ENCODE measurements around the gene PLCH1. TPM values are rescaled to one million over a fixed set of nuclear protein-coding genes. Genes with fewer than 3 reads are reported as not detected.
A peak's percentile ranks its signal among the peaks of the same experiment; 100 is the strongest.

Gene PLCH1
- total RNA-seq, 1 experiment from 2014 or later, result 8.9 TPM

- Mint-ChIP-seq H3K36me3 (no peaks in the 10 kb centered on the region), H3K27me3 (ENCODE audit: low read depth) (peaks cover 29% of the 10 kb centered on the region), H3K4me3 (no peak overlapping the region), H3K27ac (no peak overlapping the region), H3K4me1 (peaks cover 28% of the 10 kb centered on the region), H3K9me3 (peaks cover 4% of the 10 kb centered on the region; the same call in 1 of the 2 replicates)
- ATAC-seq, result no peak
- ChIA-PET CTCF (interaction anchor here (0.5 to 4.2 kb wide), 4 partner anchors 216 to 620 kb away, joined by 3 to 24 read pairs (median 3); no protein-coding TSS in a partner anchor), POLR2A (no interaction called here)
- DNase-seq (ENCODE audit: low spot score), result no peak
- TF ChIP-seq, protein P1, sequence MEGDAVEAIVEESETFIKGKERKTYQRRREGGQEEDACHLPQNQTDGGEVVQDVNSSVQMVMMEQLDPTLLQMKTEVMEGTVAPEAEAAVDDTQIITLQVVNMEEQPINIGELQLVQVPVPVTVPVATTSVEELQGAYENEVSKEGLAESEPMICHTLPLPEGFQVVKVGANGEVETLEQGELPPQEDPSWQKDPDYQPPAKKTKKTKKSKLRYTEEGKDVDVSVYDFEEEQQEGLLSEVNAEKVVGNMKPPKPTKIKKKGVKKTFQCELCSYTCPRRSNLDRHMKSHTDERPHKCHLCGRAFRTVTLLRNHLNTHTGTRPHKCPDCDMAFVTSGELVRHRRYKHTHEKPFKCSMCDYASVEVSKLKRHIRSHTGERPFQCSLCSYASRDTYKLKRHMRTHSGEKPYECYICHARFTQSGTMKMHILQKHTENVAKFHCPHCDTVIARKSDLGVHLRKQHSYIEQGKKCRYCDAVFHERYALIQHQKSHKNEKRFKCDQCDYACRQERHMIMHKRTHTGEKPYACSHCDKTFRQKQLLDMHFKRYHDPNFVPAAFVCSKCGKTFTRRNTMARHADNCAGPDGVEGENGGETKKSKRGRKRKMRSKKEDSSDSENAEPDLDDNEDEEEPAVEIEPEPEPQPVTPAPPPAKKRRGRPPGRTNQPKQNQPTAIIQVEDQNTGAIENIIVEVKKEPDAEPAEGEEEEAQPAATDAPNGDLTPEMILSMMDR (IDR thresholded peaks at IDR 0.05), result peak; percentile 18; the same call in 1 of the 2 replicates
- TF ChIP-seq NR2C2 (CRISPR knock-in tag; IDR thresholded peaks at IDR 0.05), result no peak
These were observed 391.9 kb downstream of the PLCH1 start for GRCh38 chr3:155352900-155353490.

GRCh38 chr3:155350571-155350970 is 394.3 kb downstream of the PLCH1 start:
- CTCF ChIA-PET, result no interaction called here
- POLR2A ChIA-PET, result no interaction called here
- peaks cover 8% of the 10 kb centered on the region; the same call in 1 of the 2 replicates for H3K4me1 Mint-ChIP-seq

More at GRCh38 chr3:155350571-155350970, 394.3 kb downstream of the PLCH1 start:
- no peaks in the 10 kb centered on the region for H3K36me3 Mint-ChIP-seq
- H3K9me3 Mint-ChIP-seq, result peaks cover 4% of the 10 kb centered on the region; the same call in 1 of the 2 replicates
- H3K4me3 Mint-ChIP-seq, result no peak overlapping the region
- no peak overlapping the region for H3K27ac Mint-ChIP-seq
- peaks cover 8% of the 10 kb centered on the region; the same call in 1 of the 2 replicates for H3K27me3 Mint-ChIP-seq (ENCODE audit: low read depth)
- no peak for DNase-seq (ENCODE audit: low spot score)
- TF ChIP-seq PRDM15 (CRISPR knock-in tag; IDR thresholded peaks at IDR 0.05), result no peak
- TF ChIP-seq, protein P2, sequence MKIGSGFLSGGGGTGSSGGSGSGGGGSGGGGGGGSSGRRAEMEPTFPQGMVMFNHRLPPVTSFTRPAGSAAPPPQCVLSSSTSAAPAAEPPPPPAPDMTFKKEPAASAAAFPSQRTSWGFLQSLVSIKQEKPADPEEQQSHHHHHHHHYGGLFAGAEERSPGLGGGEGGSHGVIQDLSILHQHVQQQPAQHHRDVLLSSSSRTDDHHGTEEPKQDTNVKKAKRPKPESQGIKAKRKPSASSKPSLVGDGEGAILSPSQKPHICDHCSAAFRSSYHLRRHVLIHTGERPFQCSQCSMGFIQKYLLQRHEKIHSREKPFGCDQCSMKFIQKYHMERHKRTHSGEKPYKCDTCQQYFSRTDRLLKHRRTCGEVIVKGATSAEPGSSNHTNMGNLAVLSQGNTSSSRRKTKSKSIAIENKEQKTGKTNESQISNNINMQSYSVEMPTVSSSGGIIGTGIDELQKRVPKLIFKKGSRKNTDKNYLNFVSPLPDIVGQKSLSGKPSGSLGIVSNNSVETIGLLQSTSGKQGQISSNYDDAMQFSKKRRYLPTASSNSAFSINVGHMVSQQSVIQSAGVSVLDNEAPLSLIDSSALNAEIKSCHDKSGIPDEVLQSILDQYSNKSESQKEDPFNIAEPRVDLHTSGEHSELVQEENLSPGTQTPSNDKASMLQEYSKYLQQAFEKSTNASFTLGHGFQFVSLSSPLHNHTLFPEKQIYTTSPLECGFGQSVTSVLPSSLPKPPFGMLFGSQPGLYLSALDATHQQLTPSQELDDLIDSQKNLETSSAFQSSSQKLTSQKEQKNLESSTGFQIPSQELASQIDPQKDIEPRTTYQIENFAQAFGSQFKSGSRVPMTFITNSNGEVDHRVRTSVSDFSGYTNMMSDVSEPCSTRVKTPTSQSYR (CRISPR knock-in tag; IDR thresholded peaks at IDR 0.05), result no peak
- no peak for TF ChIP-seq USF2 (CRISPR knock-in tag; IDR thresholded peaks at IDR 0.05)
- no peak for TF ChIP-seq CREB1 (CRISPR knock-in tag; IDR thresholded peaks at IDR 0.05)
- TF ChIP-seq, protein P3, sequence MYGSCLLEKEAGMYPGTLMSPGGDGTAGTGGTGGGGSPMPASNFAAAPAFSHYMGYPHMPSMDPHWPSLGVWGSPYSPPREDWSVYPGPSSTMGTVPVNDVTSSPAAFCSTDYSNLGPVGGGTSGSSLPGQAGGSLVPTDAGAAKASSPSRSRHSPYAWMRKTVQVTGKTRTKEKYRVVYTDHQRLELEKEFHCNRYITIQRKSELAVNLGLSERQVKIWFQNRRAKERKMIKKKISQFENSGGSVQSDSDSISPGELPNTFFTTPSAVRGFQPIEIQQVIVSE (CRISPR knock-in tag; IDR thresholded peaks at IDR 0.05; ENCODE audit: borderline replicate concordance), result no peak
- TF ChIP-seq, protein P4, sequence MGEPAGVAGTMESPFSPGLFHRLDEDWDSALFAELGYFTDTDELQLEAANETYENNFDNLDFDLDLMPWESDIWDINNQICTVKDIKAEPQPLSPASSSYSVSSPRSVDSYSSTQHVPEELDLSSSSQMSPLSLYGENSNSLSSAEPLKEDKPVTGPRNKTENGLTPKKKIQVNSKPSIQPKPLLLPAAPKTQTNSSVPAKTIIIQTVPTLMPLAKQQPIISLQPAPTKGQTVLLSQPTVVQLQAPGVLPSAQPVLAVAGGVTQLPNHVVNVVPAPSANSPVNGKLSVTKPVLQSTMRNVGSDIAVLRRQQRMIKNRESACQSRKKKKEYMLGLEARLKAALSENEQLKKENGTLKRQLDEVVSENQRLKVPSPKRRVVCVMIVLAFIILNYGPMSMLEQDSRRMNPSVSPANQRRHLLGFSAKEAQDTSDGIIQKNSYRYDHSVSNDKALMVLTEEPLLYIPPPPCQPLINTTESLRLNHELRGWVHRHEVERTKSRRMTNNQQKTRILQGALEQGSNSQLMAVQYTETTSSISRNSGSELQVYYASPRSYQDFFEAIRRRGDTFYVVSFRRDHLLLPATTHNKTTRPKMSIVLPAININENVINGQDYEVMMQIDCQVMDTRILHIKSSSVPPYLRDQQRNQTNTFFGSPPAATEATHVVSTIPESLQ (CRISPR knock-in tag; IDR thresholded peaks at IDR 0.05), result no peak
- no peak for TF ChIP-seq CBFB (CRISPR knock-in tag; IDR thresholded peaks at IDR 0.05; ENCODE audit: low read depth)
- no peak for TF ChIP-seq MXD4 (CRISPR knock-in tag; IDR thresholded peaks at IDR 0.05; ENCODE audit: borderline replicate concordance)
- no peak for TF ChIP-seq ZBTB21 (CRISPR knock-in tag; IDR thresholded peaks at IDR 0.05; ENCODE audit: borderline replicate concordance)
- no peak for TF ChIP-seq HMGA2 (CRISPR knock-in tag; IDR thresholded peaks at IDR 0.05)
- no peak for TF ChIP-seq NFATC4 (CRISPR knock-in tag; IDR thresholded peaks at IDR 0.05)
- TF ChIP-seq ZNF423 (CRISPR knock-in tag; IDR thresholded peaks at IDR 0.05), result no peak
- TF ChIP-seq ZNF232 (CRISPR knock-in tag; IDR thresholded peaks at IDR 0.05), result no peak
- TF ChIP-seq FOXP4 (CRISPR knock-in tag; IDR thresholded peaks at IDR 0.05), result no peak
- ATAC-seq, result no peak
